NCI-H146 (cell line): ENCODE measurements around the gene RBPJL.
"Not testable (repeated sequence)": the region's sequence is repeated elsewhere in the genome, so short reads cannot be mapped to it uniquely, and the experiment has no call there.

Source experiments
- DNase-seq: peaks from one replicate; lab custom pipeline; 2025; lab: John Stamatoyannopoulos, UW

The RBPJL gene

GRCh38 chr20:45342855-45343531 is 36.4 kb downstream of the RBPJL start:
- no peak for DNase-seq

GRCh38 chr20:45343532-45344167 is 37.0 kb downstream of the RBPJL start:
- DNase-seq = peak; percentile 86

GRCh38 chr20:45344168-45344860 is 37.7 kb downstream of the RBPJL start:
- DNase-seq = no peak

- no peak for DNase-seq
These were observed 38.7 kb downstream of the RBPJL start for GRCh38 chr20:45345104-45345936.

GRCh38 chr20:45346291-45346718 is 39.7 kb downstream of the RBPJL start:
- DNase-seq = no peak

GRCh38 chr20:45346851-45347250 is 40.2 kb downstream of the RBPJL start:
- DNase-seq = no peak

GRCh38 chr20:45347297-45347935 is 40.8 kb downstream of the RBPJL start:
- no peak for DNase-seq

GRCh38 chr20:45347936-45348778 is 41.5 kb downstream of the RBPJL start, which contains the start of gene SDC4:
TSS of gene SDC4 (minus strand) at chr20:45348424. CDS start at chr20:45348384, 40 bp downstream.
- peak; percentile 74 for DNase-seq

GRCh38 chr20:45350217-45350616 is 43.6 kb downstream of the RBPJL start:
- DNase-seq = no peak

- DNase-seq = not testable (repeated sequence)
These were observed 44.2 kb downstream of the RBPJL start for GRCh38 chr20:45350795-45351194.

- no peak for DNase-seq
These were observed 46.1 kb downstream of the RBPJL start for GRCh38 chr20:45352729-45353128.

- no peak for DNase-seq
These were observed 47.1 kb downstream of the RBPJL start for GRCh38 chr20:45353746-45354145.

GRCh38 chr20:45354423-45355208 is 48.0 kb downstream of the RBPJL start:
- no peak for DNase-seq

- DNase-seq = no peak
These were observed 48.8 kb downstream of the RBPJL start for GRCh38 chr20:45355209-45356084.

- DNase-seq = no peak
These were observed 51.8 kb downstream of the RBPJL start for GRCh38 chr20:45358282-45359068.

GRCh38 chr20:45359069-45359405 is 52.4 kb downstream of the RBPJL start:
- no peak for DNase-seq

GRCh38 chr20:45359406-45360148 is 52.9 kb downstream of the RBPJL start:
- DNase-seq = no peak
